EH (cell line): Measurements from ENCODE around the gene MTFMT.
A peak's percentile ranks its signal among the peaks of the same experiment; 100 is the strongest.
"Not testable (repeated sequence)": the region's sequence is repeated elsewhere in the genome, so short reads cannot be mapped to it uniquely, and the experiment has no call there.

Source experiments
- DNase-seq: peaks from one replicate; pipeline ENCODE4 v3.0.0-alpha.2; 2015; ENCODE audit warnings: low read depth

Gene MTFMT

GRCh38 chr15:65038836-65039235 is 9.4 kb upstream of the MTFMT start:
- no peak for DNase-seq

- DNase-seq: no peak
Measured at GRCh38 chr15:65038428-65038827, 9.0 kb upstream of the MTFMT start.

- DNase-seq: no peak
Measured at GRCh38 chr15:65037309-65037708, 7.9 kb upstream of the MTFMT start.

- no peak for DNase-seq
Measured at GRCh38 chr15:65034719-65035118, 5.3 kb upstream of the MTFMT start.

GRCh38 chr15:65033659-65034269 is 4.3 kb upstream of the MTFMT start:
- DNase-seq: peak; percentile 60

- DNase-seq: peak; percentile 69
Measured at GRCh38 chr15:65032801-65033537, 3.5 kb upstream of the MTFMT start.

- DNase-seq: no peak
Measured at GRCh38 chr15:65029736-65030208, 333 bp upstream of the MTFMT start.

GRCh38 chr15:65028338-65028737 is 1.1 kb downstream of the MTFMT start:
- DNase-seq: no peak

GRCh38 chr15:65027593-65027992 is 1.8 kb downstream of the MTFMT start:
- DNase-seq: no peak

GRCh38 chr15:65026756-65027155 is 2.7 kb downstream of the MTFMT start:
- no peak for DNase-seq

GRCh38 chr15:65021488-65021887 is 8.0 kb downstream of the MTFMT start:
- DNase-seq: no peak

GRCh38 chr15:65020419-65020818 is 9.0 kb downstream of the MTFMT start:
- DNase-seq: no peak

GRCh38 chr15:65011198-65011597 is 18.2 kb downstream of the MTFMT start:
- DNase-seq: not testable (repeated sequence)

GRCh38 chr15:65008983-65009382 is 20.5 kb downstream of the MTFMT start:
- peak; percentile 20 for DNase-seq

- no peak for DNase-seq
Measured at GRCh38 chr15:65006876-65007275, 22.6 kb downstream of the MTFMT start.

- DNase-seq: no peak
Measured at GRCh38 chr15:65004993-65005392, 24.4 kb downstream of the MTFMT start.

GRCh38 chr15:64997745-64998375 is 31.6 kb downstream of the MTFMT start:
- no peak for DNase-seq

- DNase-seq: no peak
Measured at GRCh38 chr15:64997066-64997465, 32.4 kb downstream of the MTFMT start.

- DNase-seq: no peak
Measured at GRCh38 chr15:64993290-64993689, 36.1 kb downstream of the MTFMT start.

GRCh38 chr15:64991536-64992135 is 37.8 kb downstream of the MTFMT start:
- DNase-seq: no peak

GRCh38 chr15:64990168-64990470 is 39.3 kb downstream of the MTFMT start:
- DNase-seq: no peak

GRCh38 chr15:64989416-64990167 is 39.8 kb downstream of the MTFMT start, which contains the start of gene SPG21:
Gene SPG21 (minus strand): TSS chr15:64989914. CDS start chr15:64983569, 6,345 bp downstream.
- peak; percentile 93 for DNase-seq
